ENCODE results near the gene ARID3A. TPM values are rescaled to one million over a fixed set of nuclear protein-coding genes. Genes with fewer than 3 reads are reported as not detected.

The ARID3A gene
- total RNA-seq, 1 donor from 2014 or later: 12.8 TPM

DNA sequence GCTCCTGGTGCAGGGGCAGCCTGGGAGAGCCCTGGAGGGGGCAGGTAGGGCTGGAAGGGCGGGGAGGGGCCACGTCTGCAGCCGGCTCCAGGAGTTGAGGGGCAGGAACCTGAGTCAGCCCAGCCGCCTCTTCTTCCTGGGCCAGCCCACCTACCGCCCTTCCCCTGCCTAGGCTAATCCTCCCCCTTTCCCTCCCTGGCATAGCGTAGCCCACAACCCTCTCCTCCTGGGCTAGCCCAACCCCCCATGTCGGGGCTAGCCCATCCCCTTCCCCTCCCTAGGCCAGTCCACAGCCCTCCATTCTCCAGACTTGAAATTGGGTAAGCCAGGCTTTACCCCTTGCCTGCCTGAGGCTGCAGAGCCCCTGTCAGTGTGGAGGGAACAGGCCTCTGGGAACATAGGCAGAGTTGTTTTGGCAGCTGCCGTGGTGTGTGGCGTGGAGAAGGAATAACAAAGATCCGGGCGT is 37.7 kb downstream of the ARID3A start:
- no peak for DNase-seq

DNA sequence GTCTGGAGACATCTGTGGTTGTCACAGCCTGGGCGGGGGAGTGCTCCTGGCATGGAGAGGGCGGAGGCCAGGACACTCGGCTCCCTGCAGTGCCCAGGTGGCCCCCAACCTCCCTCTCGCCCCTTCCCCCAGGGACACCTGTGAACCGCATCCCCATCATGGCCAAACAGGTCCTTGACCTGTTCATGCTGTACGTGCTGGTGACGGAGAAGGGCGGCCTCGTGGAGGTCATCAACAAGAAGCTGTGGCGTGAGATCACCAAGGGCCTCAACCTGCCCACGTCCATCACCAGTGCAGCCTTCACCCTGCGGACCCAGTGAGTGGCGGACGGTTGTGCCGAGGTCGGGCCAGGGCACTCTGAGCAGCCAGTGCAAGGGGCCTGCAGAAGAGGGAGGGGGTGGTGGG is 38.3 kb downstream of the ARID3A start:
- DNase-seq: no peak

DNA sequence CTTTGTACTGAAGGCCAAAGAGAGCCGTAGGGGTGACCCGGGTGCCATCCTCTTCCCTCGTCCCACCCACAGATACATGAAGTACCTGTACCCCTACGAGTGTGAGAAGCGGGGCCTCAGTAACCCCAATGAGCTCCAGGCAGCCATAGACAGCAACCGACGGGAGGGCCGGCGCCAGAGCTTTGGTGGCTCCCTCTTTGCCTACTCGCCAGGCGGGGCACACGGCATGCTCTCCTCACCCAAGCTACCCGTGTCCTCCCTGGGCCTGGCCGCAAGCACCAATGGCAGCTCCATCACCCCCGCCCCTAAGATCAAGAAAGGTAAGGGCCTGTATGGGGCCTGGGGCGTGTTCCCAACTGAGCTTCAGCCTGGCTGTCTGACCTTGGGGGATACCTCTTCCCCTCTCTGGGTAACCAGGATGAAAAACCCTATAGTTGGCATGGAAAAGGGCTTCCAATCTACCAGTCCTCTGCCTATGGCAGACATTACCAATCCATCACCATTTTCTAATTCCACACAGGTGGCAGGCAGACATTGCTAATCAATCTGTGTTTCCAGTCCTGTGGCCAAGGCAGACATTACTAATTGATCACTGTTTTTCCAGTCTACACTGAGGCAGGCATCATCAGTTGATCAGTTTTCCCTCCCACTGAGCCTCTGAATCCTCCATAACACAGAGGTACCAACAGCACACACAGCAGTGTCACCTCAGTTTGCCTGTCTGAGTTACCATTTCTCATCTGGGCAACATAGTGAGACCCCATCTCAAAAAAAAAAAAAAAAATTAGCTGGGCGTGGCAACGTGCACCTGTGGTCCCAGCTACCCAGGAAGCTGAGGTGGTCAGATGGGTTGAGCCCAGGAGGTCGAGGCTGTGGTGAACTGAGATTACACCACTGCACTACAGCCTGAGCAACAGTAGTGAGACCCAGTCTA is 39.2 kb downstream of the ARID3A start:
- DNase-seq: no peak

DNA sequence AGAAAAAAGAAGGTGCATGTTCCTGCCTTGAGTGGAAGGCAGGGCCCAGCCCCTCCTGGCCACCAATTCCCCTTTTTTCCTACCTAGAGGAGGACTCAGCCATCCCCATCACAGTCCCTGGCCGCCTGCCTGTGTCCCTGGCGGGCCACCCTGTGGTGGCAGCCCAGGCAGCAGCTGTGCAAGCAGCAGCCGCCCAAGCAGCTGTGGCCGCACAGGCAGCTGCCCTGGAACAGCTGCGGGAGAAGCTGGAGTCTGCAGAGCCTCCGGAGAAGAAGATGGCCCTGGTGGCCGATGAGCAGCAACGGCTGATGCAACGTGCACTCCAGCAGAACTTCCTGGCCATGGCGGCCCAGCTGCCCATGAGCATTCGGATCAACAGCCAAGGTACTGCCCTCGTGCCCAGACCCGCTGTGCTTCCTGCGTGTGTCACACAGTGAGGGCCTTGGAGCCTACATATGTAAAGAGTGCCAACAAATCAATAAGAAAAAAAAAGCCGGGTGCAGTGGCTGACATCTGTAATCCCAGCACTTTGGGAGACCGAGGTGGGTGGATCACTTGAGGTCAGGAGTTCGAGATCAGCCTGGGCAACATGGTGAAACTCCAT is 40.8 kb downstream of the ARID3A start:
- no peak for DNase-seq

DNA sequence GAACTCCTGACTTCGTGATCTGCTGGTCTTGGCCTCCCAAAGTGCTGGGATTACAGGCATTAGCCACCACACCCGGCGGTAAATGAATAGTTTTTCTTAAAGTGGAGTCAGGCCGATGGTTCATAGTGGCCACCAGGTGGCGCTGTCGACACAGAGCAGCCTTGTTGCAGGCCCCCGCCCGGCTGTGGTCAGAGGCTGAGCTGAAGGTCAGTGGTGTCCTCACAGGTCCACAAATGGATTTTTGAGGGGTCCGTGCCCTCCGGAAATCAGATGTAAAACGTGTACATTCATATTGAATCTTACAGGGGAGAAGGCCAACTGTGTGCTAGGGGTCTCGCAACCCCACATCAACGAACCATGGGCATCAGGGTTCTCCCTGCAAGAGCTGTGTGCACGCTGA is 44.9 kb downstream of the ARID3A start:
- no peak for DNase-seq

DNA sequence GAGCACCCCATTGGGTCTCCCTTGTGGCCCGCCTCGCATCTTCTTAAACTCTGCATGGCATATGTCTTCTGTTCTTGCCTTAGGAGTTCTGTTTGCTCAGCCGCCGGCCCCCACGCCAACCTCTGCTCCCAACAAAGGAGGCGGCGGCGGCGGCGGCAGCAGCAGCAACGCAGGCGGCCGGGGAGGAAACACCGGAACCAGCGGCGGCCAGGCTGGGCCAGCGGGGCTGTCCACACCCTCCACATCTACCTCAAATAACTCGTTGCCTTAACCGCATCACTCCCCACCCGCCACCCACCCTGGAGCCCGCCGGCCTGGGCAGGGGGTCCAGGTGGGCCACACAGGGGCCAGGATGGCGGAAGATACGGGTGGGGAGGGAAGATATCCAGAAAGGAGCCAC is 46.0 kb downstream of the ARID3A start:
- DNase-seq: no peak

DNA sequence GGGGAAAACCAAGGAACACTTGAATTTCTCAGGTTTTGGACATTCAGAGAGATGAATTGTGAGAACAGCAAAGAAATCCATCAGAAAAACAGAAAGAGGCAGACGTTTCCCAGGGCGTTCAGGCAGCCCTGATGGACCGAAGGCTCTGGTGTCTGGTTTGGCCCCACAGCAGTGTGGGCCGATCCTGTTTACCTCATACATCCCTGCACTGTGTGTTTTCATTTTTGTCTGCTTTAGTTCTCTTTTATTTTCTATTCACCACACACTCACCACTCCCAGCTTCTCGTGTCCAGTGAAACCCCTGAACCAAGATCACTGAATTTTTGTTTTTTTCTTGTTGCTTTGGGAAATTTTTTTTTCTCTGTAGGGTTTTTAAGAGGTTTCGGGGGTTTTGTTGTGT is 46.4 kb downstream of the ARID3A start:
- DNase-seq: no peak

DNA sequence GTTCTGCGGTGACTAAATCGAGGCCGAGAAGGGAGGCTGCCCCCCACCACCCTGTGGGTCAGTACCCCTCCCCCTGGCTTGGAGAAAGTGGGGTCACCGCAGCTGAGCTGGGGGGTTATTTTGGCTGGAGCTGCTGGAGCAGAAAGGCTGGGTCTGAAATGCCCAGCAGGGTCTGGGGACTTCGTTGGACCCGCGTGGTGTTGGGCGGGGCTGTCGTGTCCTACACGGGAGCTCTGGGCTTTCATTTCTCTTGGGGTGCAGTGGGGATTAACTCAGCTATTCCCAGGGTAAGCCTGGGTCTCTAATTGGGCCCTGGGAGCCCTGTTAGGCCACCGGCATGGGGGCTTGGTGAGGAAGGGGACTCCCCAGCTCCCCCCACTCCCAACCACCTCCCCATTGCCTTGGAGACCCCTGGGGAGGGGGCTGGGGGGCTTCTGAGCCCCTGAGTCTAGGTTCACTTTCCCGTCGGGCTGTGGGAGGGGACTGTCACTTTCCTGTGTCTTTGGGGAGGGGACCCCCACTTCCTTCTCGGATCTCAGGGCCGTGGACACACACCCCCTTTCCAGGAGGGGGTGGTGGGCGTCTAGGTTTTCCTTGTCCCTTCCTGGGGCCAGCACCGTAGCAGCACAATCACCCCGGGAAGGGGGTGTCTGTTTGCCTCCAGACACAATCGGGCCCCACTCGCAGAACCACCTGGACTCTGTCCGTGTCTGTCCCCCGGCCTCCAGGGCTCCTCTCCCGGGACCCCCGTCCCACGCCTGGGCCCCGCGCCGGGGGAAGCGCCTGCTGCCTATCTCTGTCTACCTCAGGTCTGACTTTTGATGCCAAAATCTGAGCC is 48.1 kb downstream of the ARID3A start:
- DNase-seq: no peak

DNA sequence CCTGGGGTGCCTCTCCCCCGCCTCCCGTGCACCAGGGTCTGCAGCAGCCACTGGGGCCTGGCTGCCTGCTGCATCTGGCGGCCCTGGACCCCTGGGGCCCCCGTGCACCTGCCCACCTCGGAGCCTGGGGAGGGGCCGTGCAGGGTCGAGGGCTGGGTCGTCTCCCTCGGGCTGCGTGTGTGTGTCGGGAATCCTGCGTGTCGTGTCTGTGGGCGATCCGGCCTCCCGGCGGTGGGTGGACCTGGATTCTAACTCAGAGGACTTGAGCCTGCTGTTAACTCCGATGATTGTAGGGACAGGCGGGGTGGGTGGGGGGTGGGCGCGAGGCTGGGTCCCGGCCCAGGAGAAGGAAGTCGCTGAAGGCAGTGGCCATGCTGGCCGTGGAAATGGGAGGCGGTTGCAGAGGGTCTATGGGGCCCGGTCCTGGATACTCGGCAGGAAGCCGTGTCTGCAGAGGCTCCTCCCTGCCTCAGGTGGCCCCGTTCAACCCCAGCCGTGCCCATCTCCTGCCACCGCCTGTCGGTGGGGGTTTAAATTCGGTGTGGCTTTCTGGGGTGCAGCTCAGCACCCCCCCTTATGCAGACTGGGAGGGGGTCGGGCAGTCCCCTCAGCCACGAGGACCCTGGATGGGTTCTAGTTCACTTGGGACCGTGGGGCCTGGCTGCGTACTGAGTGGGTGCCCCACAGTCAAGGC is 48.9 kb downstream of the ARID3A start:
- no peak for DNase-seq

DNA sequence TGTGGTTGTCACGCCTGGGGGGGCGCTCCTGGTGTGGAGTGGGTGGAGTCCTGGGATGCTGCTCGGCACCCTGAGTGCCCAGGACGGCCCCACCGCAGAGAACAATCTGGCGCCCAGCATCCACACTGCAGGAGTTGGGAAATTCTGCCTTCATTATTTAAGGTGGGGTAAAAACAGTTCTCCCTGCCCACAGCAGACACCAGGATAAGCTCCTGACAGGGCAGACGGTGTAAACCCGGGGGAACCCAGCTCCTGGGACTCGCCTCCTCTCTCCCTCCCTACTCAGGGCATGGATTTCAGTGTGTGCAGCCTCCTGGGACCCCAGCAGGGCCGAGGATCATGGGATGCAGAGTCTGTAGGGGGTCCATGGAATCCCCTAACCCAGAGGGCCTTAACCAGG is 50.6 kb downstream of the ARID3A start:
- DNase-seq: no peak

DNA sequence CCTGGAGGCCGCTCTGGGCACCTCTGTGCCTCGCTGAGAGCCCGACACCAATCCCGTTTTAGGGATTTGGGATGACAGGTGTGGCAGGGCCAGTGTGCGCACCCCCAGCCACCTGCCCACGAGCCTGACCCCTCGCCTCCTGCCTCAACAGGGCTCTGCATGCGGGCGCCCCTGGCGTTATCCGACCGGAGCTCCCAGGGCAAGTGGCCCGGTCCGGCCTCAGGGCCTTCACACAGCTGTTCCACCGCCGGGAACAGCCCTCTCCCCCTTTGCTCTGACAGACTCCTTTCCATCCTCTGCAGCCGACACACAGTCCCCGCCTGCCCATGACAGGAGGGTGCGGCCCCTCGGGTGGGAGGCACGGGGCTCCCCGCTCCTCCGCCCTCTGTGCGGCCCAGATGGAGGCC is 51.2 kb downstream of the ARID3A start:
- no peak for DNase-seq

DNA sequence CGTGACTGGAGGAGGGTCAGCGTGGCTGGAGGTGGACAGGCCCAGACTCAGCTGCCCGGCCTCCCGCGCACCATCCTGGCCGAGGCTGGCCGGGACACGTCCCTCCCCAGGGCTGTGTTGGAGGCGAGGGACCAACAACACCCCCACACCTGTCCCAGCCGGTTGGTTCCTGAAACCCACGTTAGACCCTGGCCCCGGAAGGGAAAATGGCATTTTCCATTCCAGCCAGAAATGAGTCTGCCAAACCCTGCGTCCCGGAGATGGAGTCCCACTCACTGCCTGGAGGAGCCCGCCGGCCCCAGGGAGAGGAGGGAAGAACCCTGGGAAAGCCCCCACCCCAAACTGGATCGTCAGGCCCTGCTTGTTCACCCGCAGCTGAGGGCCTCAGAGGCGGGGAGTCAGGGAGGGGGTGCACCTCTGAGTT is 53.5 kb downstream of the ARID3A start:
- no peak for DNase-seq

DNA sequence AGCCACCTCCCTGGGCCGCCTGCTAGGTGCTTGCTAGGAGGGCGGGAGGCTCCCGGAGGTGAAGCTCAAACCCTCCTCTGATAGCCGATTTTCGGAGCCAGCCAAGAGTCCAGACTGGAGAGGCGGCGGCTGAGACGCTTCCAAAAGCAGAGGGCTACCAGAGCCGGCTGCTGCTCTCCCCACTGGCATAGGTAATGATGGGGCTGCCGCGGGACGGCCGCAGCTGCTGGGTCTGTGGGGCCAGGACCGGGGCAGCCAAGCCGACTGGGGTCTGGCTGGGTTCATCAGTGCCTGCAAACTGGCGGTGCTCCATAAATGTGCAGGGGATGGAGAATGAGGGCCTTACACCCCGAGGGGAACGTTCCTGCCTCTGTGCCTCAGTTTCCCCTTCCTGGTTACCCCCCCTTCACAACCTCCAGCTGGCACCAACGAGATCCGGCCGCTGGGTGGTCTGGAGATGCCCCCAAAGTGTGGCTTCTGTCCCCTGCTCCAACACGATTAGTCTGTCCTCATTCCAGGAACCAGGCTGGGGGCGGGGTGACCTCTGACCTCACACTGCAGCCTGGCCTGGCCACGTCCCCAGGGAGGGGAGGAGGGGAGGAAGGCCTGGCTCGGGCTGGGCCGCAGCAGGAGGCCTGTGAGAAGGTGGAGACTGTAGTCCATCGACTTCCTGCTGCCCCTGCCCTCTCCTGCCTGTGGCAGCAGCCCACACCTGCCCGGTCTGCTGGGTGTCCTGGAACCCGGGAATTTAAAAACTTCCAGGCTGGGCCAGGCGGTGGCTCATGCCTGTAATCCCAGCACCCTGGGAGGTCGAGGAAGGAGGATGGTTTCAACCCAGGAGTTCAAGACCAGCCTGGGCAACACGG is 54.5 kb downstream of the ARID3A start:
- DNase-seq: no peak

DNA sequence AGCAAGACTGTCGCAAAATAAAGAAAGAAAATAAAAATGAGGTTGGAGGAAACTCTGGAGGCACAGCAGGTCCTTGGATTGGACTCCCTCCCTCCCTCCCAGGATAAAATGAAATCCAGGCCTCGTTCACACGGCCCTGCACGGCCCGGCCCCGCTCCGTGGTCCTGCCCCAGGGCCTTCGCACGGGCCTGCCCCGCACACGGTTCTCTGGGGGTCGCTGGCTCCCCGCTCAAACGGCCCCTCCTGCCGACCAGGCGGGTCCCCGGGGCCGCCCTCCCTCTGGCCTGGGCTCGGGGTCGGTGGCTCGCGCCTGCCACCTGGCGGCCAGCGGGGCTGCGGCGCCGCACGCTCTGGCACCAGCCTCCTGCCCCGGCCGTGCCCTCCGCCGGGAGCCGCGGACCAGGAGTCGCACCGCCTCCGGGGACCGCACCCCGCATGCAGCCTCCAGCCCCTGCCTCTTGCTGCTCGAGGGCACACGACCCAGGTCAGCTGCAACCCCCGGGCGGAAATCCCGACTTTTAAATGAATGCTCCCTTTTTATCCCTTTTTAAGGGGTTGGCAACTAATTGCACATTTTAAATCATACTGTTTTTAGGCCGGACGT is 56.8 kb downstream of the ARID3A start:
- peak; percentile 30 for DNase-seq

DNA sequence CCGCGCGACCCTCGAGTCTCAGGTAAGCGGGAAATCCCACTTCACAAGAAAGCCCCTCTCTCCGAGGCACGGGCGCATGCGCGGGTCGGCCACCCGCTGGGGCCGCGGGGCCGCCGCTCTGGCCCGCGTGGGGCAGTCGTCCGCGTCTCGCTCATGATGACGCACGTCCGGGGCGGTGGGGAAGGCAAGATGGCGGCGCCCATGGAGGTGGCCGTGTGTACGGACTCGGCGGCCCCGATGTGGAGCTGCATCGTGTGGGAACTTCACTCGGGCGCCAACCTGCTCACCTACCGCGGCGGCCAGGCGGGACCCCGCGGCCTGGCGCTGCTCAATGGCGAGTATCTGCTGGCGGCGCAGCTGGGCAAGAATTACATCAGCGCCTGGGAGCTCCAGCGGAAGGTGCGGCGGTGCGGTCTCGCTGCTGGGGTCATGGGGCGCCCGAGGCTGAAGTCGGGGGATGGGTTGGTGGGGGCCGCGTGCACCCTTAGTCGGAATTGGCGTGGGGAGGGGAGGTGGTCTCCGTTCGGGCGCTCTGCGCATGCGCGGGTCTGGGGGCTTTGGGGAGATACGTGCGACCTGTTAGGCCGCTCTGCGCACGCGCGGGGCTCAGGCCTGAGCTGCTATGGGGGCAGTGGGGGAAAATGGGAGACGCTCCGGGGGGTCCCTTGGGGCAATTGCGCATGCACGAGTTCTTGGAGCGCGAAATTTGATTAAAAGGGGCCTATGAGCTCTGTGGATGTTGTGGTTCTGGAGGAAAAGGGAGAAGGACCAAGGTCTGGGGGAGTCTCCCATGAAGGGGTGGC is 58.5 kb downstream of the ARID3A start, which contains the start of gene WDR18:
WDR18 (plus strand) TSS at position 181 of the 803 bp plus-strand sequence; CDS start at position 190, 9 bp downstream.
- DNase-seq: peak; percentile 79

DNA sequence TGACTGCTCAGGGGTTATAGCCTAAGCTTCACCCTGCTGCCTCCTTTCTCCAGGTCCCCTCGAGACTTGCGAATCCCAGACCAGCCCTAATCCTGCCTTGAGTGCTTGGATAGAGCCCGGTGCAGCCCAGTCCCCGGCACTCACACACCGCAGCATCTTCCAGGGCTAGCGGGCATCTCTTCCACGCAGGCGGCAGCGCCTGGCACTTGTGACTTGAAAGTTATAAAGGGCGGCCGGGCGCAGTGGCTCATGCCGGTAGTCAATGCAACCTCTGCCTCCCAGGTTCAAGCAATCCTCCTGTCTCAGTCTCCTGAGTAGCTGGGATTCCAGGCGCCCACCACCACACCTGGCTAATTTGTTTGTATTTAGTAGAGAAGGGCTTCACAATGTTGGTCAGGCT is 60.2 kb downstream of the ARID3A start:
- DNase-seq: no peak

DNA sequence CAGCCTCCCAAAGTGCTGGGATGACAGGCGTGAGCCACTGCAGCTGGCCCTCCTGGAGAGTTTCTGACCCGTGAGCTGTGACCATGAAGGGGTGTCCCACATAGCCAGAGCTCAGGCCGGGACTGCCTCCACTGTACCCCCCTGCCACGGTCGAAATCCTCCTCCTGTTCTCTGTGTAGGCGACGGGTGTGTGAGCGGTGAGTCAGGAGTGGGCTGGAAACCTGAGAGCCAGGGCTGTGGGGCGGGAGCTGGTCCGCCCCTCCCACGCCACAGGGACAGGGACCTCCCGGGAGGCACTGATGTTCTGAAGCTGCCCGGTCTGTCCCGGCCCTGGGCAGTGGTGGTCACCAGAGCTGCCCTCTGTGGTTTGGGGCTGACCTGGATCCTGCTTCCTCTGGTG is 62.2 kb downstream of the ARID3A start:
- no peak for DNase-seq

DNA sequence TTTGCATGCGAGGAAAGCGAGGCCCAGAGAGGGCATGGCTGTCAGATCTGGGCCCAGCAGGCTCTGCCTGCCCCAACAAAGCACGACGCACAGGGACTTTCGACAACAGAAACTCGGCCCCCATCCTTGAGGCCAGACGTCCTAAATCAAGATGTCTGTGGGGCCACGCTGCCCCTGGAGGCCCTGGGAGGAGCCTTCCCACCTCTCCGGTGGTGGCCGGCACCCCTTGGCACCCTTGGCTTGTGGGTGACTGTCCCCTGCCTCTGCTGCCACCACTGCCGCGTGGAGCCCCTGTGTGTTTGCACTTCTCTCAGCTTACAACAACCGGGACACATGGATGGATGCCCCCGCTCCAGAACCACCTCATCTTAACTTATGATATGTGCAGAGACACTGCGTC is 62.7 kb downstream of the ARID3A start:
- DNase-seq: no peak

DNA sequence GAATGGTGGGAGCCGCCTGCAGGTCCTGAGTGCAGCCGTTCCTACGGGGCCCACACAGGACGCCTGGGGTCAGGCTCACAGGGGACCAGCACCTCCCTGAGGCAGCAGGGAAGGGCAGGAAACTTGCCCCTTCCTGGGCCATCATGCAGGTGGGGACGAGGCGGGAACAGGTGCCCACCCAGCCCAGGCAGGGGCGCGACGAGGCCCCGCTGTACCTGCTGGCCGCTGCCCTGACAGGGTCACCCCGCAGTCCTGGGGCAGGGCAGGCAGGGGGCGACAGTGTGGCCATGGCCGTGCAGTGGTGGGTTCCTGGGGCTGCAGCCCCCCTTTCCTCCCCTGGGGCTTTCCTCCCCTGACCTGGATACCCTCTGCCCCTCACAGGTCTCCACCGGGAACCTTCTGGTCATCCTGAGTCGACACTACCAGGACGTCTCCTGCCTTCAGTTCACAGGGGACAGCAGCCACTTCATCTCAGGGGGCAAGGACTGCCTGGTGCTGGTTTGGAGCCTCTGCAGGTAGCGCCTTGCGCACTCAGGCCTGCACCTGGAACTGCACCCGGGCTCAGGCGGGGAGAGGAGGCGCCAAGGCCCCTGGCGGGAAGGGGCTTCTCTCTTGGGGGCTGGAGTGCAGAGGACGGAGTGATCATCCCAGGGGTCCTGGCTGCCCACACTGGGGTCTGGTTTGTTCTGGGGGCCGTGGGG is 63.7 kb downstream of the ARID3A start:
- no peak for DNase-seq
